Middle frontal gyrus (tissue), 1 donor: ENCODE data around the gene FAM204A.

ENCODE experiments used
- DNase-seq: peaks from one replicate; pipeline ENCODE4 v3.0.0-alpha.2; 2015; ENCODE audit warnings: low spot score; ENCODE audit errors: extremely low spot score

Gene FAM204A

GRCh38 chr10:118332236-118332635 lies 9.9 kb downstream of the FAM204A start:
- no peak for DNase-seq

- no peak for DNase-seq
Measured at GRCh38 chr10:118330295-118331076, 11.6 kb downstream of the FAM204A start.

- DNase-seq: no peak
Measured at GRCh38 chr10:118324140-118324539, 18.0 kb downstream of the FAM204A start.

- no peak for DNase-seq
Measured at GRCh38 chr10:118321724-118322575, 20.2 kb downstream of the FAM204A start.

- DNase-seq: no peak
Measured at GRCh38 chr10:118315629-118316028, 26.5 kb downstream of the FAM204A start.

- no peak for DNase-seq
Measured at GRCh38 chr10:118314882-118315281, 27.2 kb downstream of the FAM204A start.

GRCh38 chr10:118311505-118311904 lies 30.6 kb downstream of the FAM204A start:
- DNase-seq: no peak

- DNase-seq: no peak
Measured at GRCh38 chr10:118310822-118311221, 31.3 kb downstream of the FAM204A start.

GRCh38 chr10:118309911-118310310 lies 32.2 kb downstream of the FAM204A start:
- DNase-seq: no peak

GRCh38 chr10:118308664-118309063 lies 33.5 kb downstream of the FAM204A start:
- no peak for DNase-seq

- no peak for DNase-seq
Measured at GRCh38 chr10:118307859-118308258, 34.3 kb downstream of the FAM204A start.

- DNase-seq: no peak
Measured at GRCh38 chr10:118307220-118307619, 34.9 kb downstream of the FAM204A start.

- no peak for DNase-seq
Measured at GRCh38 chr10:118305730-118306129, 36.4 kb downstream of the FAM204A start.

GRCh38 chr10:118304521-118304920 lies 37.6 kb downstream of the FAM204A start:
- DNase-seq: no peak

GRCh38 chr10:118301211-118301610 lies 40.9 kb downstream of the FAM204A start:
- DNase-seq: no peak

- no peak for DNase-seq
Measured at GRCh38 chr10:118300320-118300719, 41.8 kb downstream of the FAM204A start.

GRCh38 chr10:118298787-118299186 lies 43.3 kb downstream of the FAM204A start:
- no peak for DNase-seq

- no peak for DNase-seq
Measured at GRCh38 chr10:118291122-118291521, 51.0 kb downstream of the FAM204A start.

GRCh38 chr10:118290471-118290995 lies 51.6 kb downstream of the FAM204A start:
- DNase-seq: no peak

GRCh38 chr10:118287076-118287806 lies 54.9 kb downstream of the FAM204A start:
- DNase-seq: no peak

- no peak for DNase-seq
Measured at GRCh38 chr10:118286051-118286838, 55.9 kb downstream of the FAM204A start.
